GM13977 (cell line): ENCODE data around the gene APRT.

Source experiments
- DNase-seq: peaks from one replicate; pipeline ENCODE4 v3.0.0; 2012; ENCODE audit warnings: low spot score
- in situ Hi-C: fragments of 300-500 bp; cut with MboI; formaldehyde crosslinking; loops from one replicate; pipeline ENCODE4 v1.12.0; 2022; ENCODE audit warnings: low sequenced_read_pairs, low pct_unique_long_range_greater_than_20kb, mixed read lengths, inconsistent platforms; ENCODE audit not compliant: unreplicated experiment
- TF ChIP-seq, protein P1 (sequence below): IDR thresholded peaks from 2 replicates; pipeline ENCODE4 v1.5.1; 2012; ENCODE audit warnings: mild to moderate bottlenecking, control low read depth; ENCODE audit not compliant: insufficient read depth; ENCODE audit errors: extremely low read depth, missing control alignments

Gene APRT

DNA sequence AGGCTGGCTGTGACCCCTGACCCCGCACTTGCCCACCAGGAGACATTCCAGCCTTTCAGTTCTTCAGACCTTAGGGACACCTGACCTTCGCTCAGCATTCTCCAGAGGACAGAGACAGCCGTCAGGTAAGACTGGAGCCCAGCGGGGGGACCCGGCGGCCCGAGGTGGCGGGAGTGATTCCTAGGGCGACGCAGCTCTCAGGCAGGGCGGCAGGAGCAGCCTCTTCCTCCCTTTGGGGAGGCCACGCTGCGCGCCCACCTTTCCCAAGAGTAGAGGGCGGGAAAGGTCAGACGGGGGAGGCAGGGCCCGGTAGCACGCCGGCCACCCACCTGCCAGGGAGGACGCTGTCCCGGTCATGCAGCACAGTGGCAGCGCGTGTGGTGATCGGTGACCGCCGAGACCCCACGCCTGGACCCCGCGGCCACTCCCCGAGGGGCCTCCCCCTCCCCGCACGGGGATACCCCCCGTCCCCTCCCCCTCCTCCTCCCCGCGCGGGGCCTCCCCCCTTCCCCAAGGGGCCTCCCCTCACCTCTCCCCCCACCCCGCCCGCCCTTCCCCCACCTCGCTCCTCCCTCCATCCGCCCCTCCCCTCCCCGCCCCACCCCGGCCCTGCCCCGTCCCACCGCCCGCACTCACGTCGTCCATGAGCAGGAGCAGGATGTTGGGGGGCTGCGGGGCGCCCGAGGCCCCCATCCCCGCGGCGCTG lies 44.5 kb upstream of the APRT start:
- TF ChIP-seq, protein P1, sequence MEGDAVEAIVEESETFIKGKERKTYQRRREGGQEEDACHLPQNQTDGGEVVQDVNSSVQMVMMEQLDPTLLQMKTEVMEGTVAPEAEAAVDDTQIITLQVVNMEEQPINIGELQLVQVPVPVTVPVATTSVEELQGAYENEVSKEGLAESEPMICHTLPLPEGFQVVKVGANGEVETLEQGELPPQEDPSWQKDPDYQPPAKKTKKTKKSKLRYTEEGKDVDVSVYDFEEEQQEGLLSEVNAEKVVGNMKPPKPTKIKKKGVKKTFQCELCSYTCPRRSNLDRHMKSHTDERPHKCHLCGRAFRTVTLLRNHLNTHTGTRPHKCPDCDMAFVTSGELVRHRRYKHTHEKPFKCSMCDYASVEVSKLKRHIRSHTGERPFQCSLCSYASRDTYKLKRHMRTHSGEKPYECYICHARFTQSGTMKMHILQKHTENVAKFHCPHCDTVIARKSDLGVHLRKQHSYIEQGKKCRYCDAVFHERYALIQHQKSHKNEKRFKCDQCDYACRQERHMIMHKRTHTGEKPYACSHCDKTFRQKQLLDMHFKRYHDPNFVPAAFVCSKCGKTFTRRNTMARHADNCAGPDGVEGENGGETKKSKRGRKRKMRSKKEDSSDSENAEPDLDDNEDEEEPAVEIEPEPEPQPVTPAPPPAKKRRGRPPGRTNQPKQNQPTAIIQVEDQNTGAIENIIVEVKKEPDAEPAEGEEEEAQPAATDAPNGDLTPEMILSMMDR: no peak
- DNase-seq: no peak

DNA sequence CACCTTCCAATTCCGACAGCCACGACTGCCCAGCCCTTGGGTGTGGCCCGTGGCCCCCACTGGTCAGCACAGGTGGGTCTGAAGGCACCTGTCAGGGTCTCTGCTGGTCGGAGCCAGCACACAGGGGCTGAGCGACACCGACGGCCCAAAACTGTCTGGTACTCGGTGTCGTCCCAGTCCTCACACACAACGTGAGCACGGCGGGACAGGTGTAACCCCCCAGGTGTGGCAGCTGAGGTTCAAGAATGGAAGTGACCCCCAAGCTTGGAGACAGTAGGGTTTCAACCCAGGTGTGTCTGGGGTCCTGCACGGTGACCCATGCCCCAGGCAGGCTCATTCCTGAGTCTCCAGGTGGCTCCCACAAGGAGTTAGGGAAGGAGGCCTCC lies 44.0 kb upstream of the APRT start:
- in situ Hi-C loops: no loop called here
- DNase-seq: no peak
- TF ChIP-seq, protein P1: no peak

More for the DNA sequence above, 44.5 kb upstream of the APRT start:
- in situ Hi-C loops: no loop called here

DNA sequence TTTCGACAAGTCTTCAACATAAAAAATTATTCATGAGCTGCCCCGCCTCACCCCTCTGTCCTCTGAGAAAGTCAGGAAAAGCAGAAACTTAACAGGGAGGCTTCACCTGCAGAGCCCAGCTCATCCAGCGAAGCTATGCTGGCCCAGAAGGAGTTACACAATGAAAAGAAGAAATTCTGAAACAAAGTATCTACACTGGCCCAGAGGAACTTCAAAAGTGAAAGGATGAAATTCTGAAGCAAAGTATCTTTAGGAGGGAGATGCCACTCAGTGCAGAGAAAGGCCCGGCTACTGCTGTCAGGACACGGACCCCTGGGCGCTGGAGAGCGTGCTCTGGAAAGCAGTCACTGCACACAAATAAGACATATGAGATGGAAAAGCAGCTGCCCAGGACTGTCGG lies 43.4 kb upstream of the APRT start:
- in situ Hi-C loops: no loop called here
- no peak for DNase-seq
- TF ChIP-seq, protein P1: no peak

DNA sequence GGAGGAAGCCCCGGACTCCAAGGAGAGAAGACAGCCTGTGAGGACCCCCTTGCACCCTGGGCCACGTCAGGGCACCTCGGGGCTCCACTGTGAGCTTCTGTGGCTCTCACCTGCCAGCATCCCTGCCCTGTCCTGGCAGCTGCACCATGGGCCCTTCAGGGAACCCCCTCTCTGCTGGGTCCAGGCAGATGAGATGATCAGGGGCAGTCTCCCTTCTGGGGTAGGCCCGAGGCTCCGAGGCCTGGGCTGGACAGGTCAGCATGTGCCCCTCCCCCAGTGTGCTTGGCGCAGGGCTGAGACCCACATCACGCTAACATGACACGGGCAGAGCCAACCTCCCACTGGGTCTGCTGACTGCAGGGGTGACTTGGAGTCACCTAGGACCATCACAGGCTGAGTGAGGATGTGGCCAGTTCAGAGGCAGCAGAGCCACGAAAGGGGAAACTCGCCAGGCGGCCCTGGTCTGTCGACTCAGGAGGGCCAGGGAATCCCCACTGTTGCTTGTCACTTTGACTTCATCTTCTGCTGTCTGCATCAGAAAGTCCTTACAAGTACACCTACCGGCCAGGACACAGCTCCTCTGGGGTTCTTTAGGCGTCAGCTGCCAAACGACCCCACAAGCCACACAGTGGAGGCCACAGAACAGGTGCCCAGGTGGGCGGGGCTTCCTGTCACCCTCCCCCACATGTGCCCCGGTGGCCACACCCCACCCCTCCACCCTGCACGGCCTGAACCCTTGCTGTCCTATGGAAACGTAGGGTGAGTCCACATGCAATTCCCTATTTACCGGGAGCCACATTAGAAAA lies 42.8 kb upstream of the APRT start:
- DNase-seq: peak; percentile 83
- in situ Hi-C loops: no loop called here
- TF ChIP-seq, protein P1: no peak

DNA sequence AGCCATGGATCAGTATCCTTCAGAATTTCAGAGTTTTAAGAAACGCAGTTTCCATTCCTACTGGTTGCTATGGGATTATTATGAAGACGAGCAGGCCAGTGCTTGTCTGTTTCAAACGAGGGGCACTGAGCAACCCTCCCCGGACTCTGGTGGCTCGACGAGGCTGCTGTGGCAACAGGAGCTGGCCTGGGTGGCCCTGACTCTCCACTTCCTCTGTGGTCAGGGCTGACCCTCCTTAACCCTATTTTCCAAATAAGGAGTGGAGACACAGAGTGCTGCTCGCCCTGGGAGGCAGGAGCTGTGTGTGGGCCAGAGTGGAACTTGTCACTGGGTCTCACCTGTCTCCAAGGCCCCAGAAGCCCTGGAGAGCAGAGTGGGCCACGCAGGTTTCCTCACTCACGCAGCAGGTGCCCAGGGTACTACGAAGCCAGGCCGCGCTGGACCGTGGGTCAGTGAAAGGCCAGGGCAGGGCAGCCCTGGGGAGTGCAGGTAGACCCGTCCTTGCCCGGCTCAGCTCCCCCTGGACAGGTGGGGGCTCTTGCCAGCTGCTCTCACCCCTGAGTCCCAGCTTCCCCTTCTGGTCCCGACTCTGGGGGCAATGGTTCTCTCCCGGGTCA lies 41.7 kb upstream of the APRT start:
- in situ Hi-C loops: no loop called here
- DNase-seq: no peak
- TF ChIP-seq, protein P1: no peak

DNA sequence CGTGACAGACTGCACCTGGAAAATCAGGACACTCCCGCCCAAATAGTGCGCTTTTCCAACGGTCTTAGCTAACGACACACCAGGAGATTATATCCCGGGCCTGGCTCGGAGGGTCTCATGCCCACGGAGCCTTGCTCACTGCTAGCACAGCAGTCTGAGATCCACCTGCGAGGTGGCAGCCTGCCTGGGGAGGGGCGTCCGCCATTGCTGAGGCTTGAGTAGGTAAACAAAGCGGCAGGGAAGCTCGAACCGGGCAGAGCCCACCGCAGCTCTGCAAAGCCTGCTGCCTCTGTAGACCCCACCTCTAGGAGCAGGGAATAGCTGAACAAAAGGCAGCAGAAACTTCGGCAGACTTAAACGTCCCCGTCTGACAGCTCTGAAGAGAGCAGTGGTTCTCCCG lies 39.9 kb upstream of the APRT start:
- in situ Hi-C loops: no loop called here
- TF ChIP-seq, protein P1: no peak
- no peak for DNase-seq
